Cardiac muscle cell (in vitro differentiated cells and primary cell): Measurements from ENCODE around the gene TMBIM4. TPM values are rescaled to one million over a fixed set of nuclear protein-coding genes. Genes with fewer than 3 reads are reported as not detected.
"Not testable (repeated sequence)": the region's sequence is repeated elsewhere in the genome, so short reads cannot be mapped to it uniquely, and the experiment has no call there.

ENCODE experiments used
- DNase-seq, 2 donors: peaks; one replicate each; pipeline versions ENCODE4 v3.0.0 to v3.0.0-alpha.2; 2010 to 2017; ENCODE audit warnings: low read depth in 1 of 2, low spot score in 1 of 2
- H3K27ac ChIP-seq: fragments of 200-600 bp; sonication (generic); 2 replicates; pipeline ENCODE4 v1.5.1; 2016
- H3K27me3 ChIP-seq: fragments of 200-600 bp; sonication (generic); 2 replicates; pipeline ENCODE4 v1.6.0; 2016; ENCODE audit warnings: control low read depth
- H3K36me3 ChIP-seq: fragments of 200-600 bp; sonication (generic); 2 replicates; pipeline ENCODE4 v1.5.1; 2016; ENCODE audit warnings: control low read depth
- H3K4me1 ChIP-seq: fragments of 200-600 bp; sonication (generic); 2 replicates; pipeline ENCODE4 v1.8.1; 2017; ENCODE audit warnings: low read depth, mild to moderate bottlenecking, mixed run types
- H3K4me3 ChIP-seq: fragments of 200-600 bp; sonication (generic); 2 replicates; pipeline ENCODE4 v1.5.1; 2016; ENCODE audit warnings: mild to moderate bottlenecking
- H3K9me3 ChIP-seq: fragments of 200-600 bp; sonication (generic); 2 replicates; pipeline ENCODE4 v1.5.1; 2017; ENCODE audit warnings: low read depth, mild to moderate bottlenecking, control low read depth
- polyA plus RNA-seq: library from polyadenylated mRNA; unstranded; fragments of >200 nt; fragmentation: Nextera tagmentation; extraction: Ambion mirVana; gene quantifications from 2 replicates; pipeline ENCODE4 v1.2.1, GENCODE V29; 2016
- total RNA-seq: library from RNA; depleted of rRNA; stranded (reverse); fragments of >200 nt; gene quantifications from 2 replicates; pipeline ENCODE4 v1.2.3, GENCODE V29; 2016
- TF ChIP-seq, protein P1 (sequence below): IDR thresholded peaks from 2 replicates; pipeline ENCODE4 v1.5.1; 2012; ENCODE audit warnings: low read depth, mild to moderate bottlenecking, low read length

TMBIM4 gene
- 23.7 and 36.1 TPM in 2 replicates for total RNA-seq
- 59.7 and 78.9 TPM in 2 replicates for polyA plus RNA-seq

DNA sequence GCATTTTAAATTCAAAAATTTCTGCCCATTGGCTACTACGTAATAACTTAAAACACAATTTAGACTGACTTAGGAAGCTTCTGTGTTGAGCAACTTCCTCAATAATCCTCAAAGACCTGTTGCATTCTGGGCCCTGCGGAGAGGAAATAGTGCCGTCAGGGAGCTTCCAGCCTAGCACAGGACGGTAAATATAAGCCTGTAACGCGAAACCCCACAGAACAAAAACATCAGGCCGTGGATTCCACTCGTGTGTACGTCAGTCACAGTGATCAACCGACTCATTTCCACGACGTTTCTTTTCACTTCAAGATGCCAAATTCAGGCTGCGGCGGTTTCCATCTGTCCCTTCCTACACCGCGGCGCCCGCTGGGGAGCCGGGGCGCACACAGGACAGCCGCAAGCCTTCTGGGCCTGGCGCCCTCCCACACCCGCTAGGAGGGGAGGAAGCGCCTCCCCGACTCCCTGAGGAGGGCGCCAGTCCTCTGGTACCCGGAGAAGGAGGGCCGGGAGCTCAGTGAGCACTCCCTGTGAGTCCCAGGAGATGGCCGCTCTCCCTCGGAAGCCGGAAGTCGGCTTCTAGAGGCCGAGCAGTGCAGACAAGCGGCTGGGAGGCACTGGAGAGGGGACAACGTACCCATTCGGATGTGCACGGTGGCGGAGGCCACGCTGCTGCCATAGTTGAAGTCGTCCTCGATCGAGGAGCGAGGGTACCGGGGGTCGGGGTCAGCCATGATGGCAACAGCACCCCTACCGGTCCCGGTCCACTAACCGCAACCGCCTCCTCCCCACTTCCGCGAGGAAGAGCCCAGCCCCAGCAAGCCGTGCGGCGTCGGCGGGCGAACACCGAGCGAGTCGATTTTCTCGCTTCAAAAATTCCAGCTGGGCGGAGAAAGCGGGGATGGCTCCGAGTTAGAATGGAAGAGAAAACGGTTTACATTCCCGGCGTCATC is at the start of gene TMBIM4:
TSS of gene TMBIM4 (minus strand) at position 776 of the 950 bp plus-strand sequence. CDS start at position 731, 45 bp downstream.
- TF ChIP-seq, protein P1, sequence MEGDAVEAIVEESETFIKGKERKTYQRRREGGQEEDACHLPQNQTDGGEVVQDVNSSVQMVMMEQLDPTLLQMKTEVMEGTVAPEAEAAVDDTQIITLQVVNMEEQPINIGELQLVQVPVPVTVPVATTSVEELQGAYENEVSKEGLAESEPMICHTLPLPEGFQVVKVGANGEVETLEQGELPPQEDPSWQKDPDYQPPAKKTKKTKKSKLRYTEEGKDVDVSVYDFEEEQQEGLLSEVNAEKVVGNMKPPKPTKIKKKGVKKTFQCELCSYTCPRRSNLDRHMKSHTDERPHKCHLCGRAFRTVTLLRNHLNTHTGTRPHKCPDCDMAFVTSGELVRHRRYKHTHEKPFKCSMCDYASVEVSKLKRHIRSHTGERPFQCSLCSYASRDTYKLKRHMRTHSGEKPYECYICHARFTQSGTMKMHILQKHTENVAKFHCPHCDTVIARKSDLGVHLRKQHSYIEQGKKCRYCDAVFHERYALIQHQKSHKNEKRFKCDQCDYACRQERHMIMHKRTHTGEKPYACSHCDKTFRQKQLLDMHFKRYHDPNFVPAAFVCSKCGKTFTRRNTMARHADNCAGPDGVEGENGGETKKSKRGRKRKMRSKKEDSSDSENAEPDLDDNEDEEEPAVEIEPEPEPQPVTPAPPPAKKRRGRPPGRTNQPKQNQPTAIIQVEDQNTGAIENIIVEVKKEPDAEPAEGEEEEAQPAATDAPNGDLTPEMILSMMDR, result peak; percentile 45
- no peaks in the 10 kb centered on the region for H3K27me3 ChIP-seq

GRCh38 chr12:66217342-66217917 is 47.6 kb upstream of the TMBIM4 start:
- H3K4me3 ChIP-seq, result no peak overlapping the region
- no peaks in the 10 kb centered on the region for H3K27me3 ChIP-seq
- H3K36me3 ChIP-seq, result no peaks in the 10 kb centered on the region
- TF ChIP-seq, protein P1, result no peak
- no peak for DNase-seq
- no peaks in the 10 kb centered on the region for H3K9me3 ChIP-seq
- no peak overlapping the region for H3K27ac ChIP-seq
- H3K4me1 ChIP-seq, result no peaks in the 10 kb centered on the region

More for the DNA sequence above, at the start of gene TMBIM4:
- peak; percentile 82 to 96 for DNase-seq
- Histone ChIP-seq H3K9me3 (no peaks in the 10 kb centered on the region), H3K27ac (peak within 1 kb of the TSS; percentile 75), H3K4me1 (no peaks in the 10 kb centered on the region), H3K4me3 (peak within 1 kb of the TSS; percentile 40), H3K36me3 (no peaks in the 10 kb centered on the region)

DNA sequence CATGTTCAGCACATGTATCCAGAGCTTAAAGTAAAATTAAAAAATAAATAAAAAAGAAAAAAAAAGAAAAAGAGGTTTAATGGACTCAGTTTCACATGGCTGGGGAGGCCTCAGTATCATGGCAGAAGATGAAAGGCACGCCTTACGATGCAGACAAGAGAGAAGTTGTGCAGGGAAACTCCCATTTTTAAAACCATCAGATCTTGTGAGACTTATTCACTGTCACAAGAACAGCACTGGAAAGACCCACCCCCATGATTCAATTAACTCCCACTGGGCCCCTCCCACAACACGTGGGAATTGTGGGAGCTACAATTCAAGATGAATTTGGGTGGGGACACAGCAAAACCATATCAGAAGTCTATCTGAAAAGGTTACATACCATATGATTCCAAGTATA is 43.2 kb upstream of the TMBIM4 start:
- DNase-seq, H3K4me1 ChIP-seq, H3K4me3 ChIP-seq, H3K27ac ChIP-seq, H3K9me3 ChIP-seq, H3K36me3 ChIP-seq, H3K27me3 ChIP-seq: not testable (repeated sequence)

DNA sequence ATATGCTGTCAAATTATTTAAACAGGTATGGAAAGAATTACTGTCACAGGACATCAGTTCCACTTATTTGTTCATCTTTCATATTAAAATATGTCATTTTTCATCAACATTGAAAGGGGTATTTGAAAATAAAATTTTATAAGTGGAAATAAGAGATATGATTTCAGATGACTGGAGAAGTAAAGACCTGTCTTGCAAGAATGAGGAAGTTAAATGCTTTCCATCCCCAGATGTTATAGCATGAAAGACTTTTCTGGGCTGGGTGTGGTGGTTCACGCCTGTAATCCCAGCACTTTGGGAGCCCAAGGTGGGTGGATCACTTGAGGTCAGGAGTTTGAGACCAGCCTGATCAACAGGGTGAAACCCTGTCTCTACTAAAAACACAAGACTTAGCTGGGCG is 41.8 kb upstream of the TMBIM4 start:
- H3K27me3 ChIP-seq, H3K27ac ChIP-seq, H3K4me3 ChIP-seq, H3K9me3 ChIP-seq, H3K4me1 ChIP-seq, H3K36me3 ChIP-seq, DNase-seq: not testable (repeated sequence)

GRCh38 chr12:66210840-66211239 is 41.0 kb upstream of the TMBIM4 start:
- Histone ChIP-seq H3K27ac (no peak overlapping the region), H3K4me1 (no peaks in the 10 kb centered on the region), H3K36me3 (no peaks in the 10 kb centered on the region), H3K4me3 (no peak overlapping the region), H3K27me3 (no peaks in the 10 kb centered on the region), H3K9me3 (no peaks in the 10 kb centered on the region)
- DNase-seq, result peak in 1 of 2 donors; percentile 39
- TF ChIP-seq, protein P1, result no peak

DNA sequence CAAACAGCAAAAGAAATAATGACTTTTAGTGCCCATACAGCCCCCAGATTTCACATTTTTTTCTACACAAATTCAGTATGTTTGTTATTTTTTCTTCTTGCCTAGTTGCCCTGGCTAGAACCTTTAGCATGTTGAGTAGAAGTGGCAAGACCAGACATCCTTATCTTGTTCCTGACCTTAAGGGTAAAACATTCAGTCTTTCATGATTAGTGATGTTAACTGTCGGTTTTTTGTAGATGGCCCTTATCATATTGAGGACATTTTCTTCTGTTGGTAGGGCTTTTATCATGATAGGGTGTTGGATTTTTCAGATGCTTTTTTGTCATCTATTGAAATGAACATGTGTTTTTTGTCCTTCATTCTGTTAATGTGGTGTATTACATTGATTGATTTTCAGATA is 36.3 kb upstream of the TMBIM4 start:
- no peak for DNase-seq

More for the DNA sequence above, 36.3 kb upstream of the TMBIM4 start:
- no peak overlapping the region for H3K27ac ChIP-seq
- H3K9me3 ChIP-seq, result no peaks in the 10 kb centered on the region
- H3K36me3 ChIP-seq, result no peaks in the 10 kb centered on the region
- H3K4me3 ChIP-seq, result no peak overlapping the region
- H3K27me3 ChIP-seq, result no peaks in the 10 kb centered on the region
- no peaks in the 10 kb centered on the region for H3K4me1 ChIP-seq
- TF ChIP-seq, protein P1, result no peak
